Astrocyte (in vitro differentiated cells and primary cell): ENCODE measurements around the gene PCK1. TPM values are rescaled to one million over a fixed set of nuclear protein-coding genes. Genes with fewer than 3 reads are reported as not detected.

ENCODE experiments used
- DNase-seq: peaks from one replicate; pipeline ENCODE4 v3.0.0-alpha.2; 2010; ENCODE audit warnings: low read depth
- FAIRE-seq: peaks from 2 replicates; lab custom pipeline; 2011; peaks lifted over from hg19 to GRCh38; lab: Jason Lieb, UNC
- H2AFZ ChIP-seq: 2 replicates; pipeline ENCODE4 v1.6.0; 2012; ENCODE audit warnings: low read depth, low read length, inconsistent platforms
- H3K27ac ChIP-seq: 2 replicates; pipeline ENCODE4 v1.5.1; 2011; ENCODE audit warnings: low read depth, low read length, inconsistent platforms
- H3K27me3 ChIP-seq: 2 replicates; pipeline ENCODE4 v1.6.0; 2011; ENCODE audit warnings: low read length, inconsistent platforms; ENCODE audit not compliant: insufficient read depth
- H3K36me3 ChIP-seq: 2 replicates; pipeline ENCODE4 v1.5.1; 2011; ENCODE audit warnings: low read length, inconsistent platforms; ENCODE audit not compliant: insufficient read depth
- H3K4me1 ChIP-seq: 2 replicates; pipeline ENCODE4 v1.5.1; 2011; ENCODE audit warnings: low read length, inconsistent platforms; ENCODE audit not compliant: insufficient read depth
- H3K4me2 ChIP-seq: 2 replicates; pipeline ENCODE4 v1.6.0; 2012; ENCODE audit warnings: low read length, inconsistent platforms
- H3K4me3 ChIP-seq: 2 replicates; pipeline ENCODE4 v1.5.1; 2011; ENCODE audit warnings: low read depth, mild to moderate bottlenecking, low read length, inconsistent platforms; ENCODE audit not compliant: insufficient read depth
- H3K79me2 ChIP-seq: 2 replicates; pipeline ENCODE4 v1.6.0; 2012; ENCODE audit warnings: mild to moderate bottlenecking, low read length, inconsistent platforms; ENCODE audit not compliant: insufficient read depth
- H3K9ac ChIP-seq: 2 replicates; pipeline ENCODE4 v1.6.0; 2012; ENCODE audit warnings: mild to moderate bottlenecking, low read length, inconsistent platforms
- H3K9me3 ChIP-seq: 2 replicates; pipeline ENCODE4 v1.5.1; 2012; ENCODE audit warnings: low read depth, mild to moderate bottlenecking, low read length, inconsistent platforms; ENCODE audit not compliant: insufficient read depth
- H4K20me1 ChIP-seq: 2 replicates; pipeline ENCODE4 v1.6.0; 2012; ENCODE audit warnings: low read length, inconsistent platforms; ENCODE audit not compliant: insufficient read depth
- H3K27ac Mint-ChIP-seq: one replicate; pipeline ENCODE4 v1.8.0; 2021; ENCODE audit warnings: mild to moderate bottlenecking, mixed read lengths; ENCODE audit not compliant: unreplicated experiment
- H3K27me3 Mint-ChIP-seq: one replicate; pipeline ENCODE4 v1.8.0; 2021; ENCODE audit warnings: low read depth, mixed read lengths; ENCODE audit not compliant: unreplicated experiment
- H3K36me3 Mint-ChIP-seq: one replicate; pipeline ENCODE4 v1.8.0; 2021; ENCODE audit warnings: low read depth, mixed read lengths; ENCODE audit not compliant: unreplicated experiment
- H3K4me1 Mint-ChIP-seq: one replicate; pipeline ENCODE4 v1.8.0; 2021; ENCODE audit warnings: low read depth, mixed read lengths; ENCODE audit not compliant: unreplicated experiment
- H3K4me3 Mint-ChIP-seq: one replicate; pipeline ENCODE4 v1.8.0; 2021; ENCODE audit warnings: mild to moderate bottlenecking, moderate library complexity, mixed read lengths; ENCODE audit not compliant: unreplicated experiment
- H3K9me3 Mint-ChIP-seq: one replicate; pipeline ENCODE4 v1.8.0; 2021; ENCODE audit warnings: mild to moderate bottlenecking, mixed read lengths; ENCODE audit not compliant: unreplicated experiment
- CTCF ChIP-seq: IDR thresholded peaks from 2 replicates; pipeline ENCODE4 v1.5.1; 2011; ENCODE audit warnings: low read depth, mild to moderate bottlenecking, inconsistent platforms, low read length, moderate library complexity; ENCODE audit not compliant: insufficient read depth
- EZH2 ChIP-seq: IDR thresholded peaks from 2 replicates; pipeline ENCODE4 v1.6.1; 2012; ENCODE audit warnings: mild to moderate bottlenecking, low read length, inconsistent platforms; ENCODE audit not compliant: insufficient read depth
- total RNA-seq: library from RNA; stranded (reverse); gene quantifications from 2 replicates; pipeline ENCODE4 v1.2.1, GENCODE V29; 2021

Gene PCK1
- total RNA-seq, 1 donor from 2014 or later: not detected

- no peaks in the 10 kb centered on the region for H3K79me2 ChIP-seq
- no peak overlapping the region for H3K4me2 ChIP-seq
- H3K4me1 ChIP-seq: no peaks in the 10 kb centered on the region
- H3K9me3 Mint-ChIP-seq: peaks cover 4% of the 10 kb centered on the region
- peaks cover 7% of the 10 kb centered on the region for H3K27me3 ChIP-seq
- FAIRE-seq: no peak
- peaks cover 49% of the 10 kb centered on the region for H3K27me3 Mint-ChIP-seq
- no peak overlapping the region for H3K4me3 ChIP-seq
- no peak overlapping the region for H3K27ac Mint-ChIP-seq
- H3K9me3 ChIP-seq: no peaks in the 10 kb centered on the region
- no peaks in the 10 kb centered on the region for H4K20me1 ChIP-seq
- no peak overlapping the region for H3K27ac ChIP-seq
- H2AFZ ChIP-seq: no peak overlapping the region
- no peak overlapping the region for H3K9ac ChIP-seq
- DNase-seq: no peak
- TF ChIP-seq EZH2 (no peak), CTCF (no peak)
- peaks cover 2% of the 10 kb centered on the region for H3K4me1 Mint-ChIP-seq
- H3K4me3 Mint-ChIP-seq: no peak overlapping the region
- H3K36me3 Mint-ChIP-seq: no peaks in the 10 kb centered on the region
- no peaks in the 10 kb centered on the region for H3K36me3 ChIP-seq
These were observed 56.3 kb downstream of the PCK1 start for GRCh38 chr20:57617079-57617795.

Other genes with a start within 250 kb of the PCK1 start
- not detected in 2 replicates for gene SPO11, start 231.3 kb upstream of the PCK1 start, total RNA-seq
- gene RAE1, start 209.9 kb upstream of the PCK1 start, total RNA-seq: 29.2 and 31.1 TPM in 2 replicates
- 33.8 and 43.5 TPM in 2 replicates for gene RBM38, start 169.7 kb upstream of the PCK1 start, total RNA-seq
- gene CTCFL, start 36.0 kb upstream of the PCK1 start, total RNA-seq: not detected in 2 replicates
- gene ZBP1, start 59.3 kb downstream of the PCK1 start, total RNA-seq: not detected in 2 replicates
- 49.4 and 65.1 TPM in 2 replicates for gene PMEPA1, start 148.9 kb downstream of the PCK1 start, total RNA-seq